HG03558 (cell line): Measurements from ENCODE around the gene UCHL3.
"Not testable (repeated sequence)": the region's sequence is repeated elsewhere in the genome, so short reads cannot be mapped to it uniquely, and the experiment has no call there.

Experiments used
- ATAC-seq: cut with Tn5 transposase; IDR thresholded peaks from one replicate; pipeline ENCODE4 v1.9.1; 2021; ENCODE audit warnings: moderate number of reproducible peaks; ENCODE audit not compliant: unreplicated experiment; ENCODE audit errors: extremely low read depth

The UCHL3 gene

GRCh38 chr13:75545386-75545785 is 4.2 kb upstream of the UCHL3 start:
- not testable (repeated sequence) for ATAC-seq

- no peak for ATAC-seq
Observed at GRCh38 chr13:75547917-75548316, 1.7 kb upstream of the UCHL3 start.

GRCh38 chr13:75550159-75550567 is 572 bp downstream of the UCHL3 start:
- ATAC-seq = no peak

- ATAC-seq = no peak
Observed at GRCh38 chr13:75554464-75554863, 4.9 kb downstream of the UCHL3 start.

GRCh38 chr13:75554981-75555380 is 5.4 kb downstream of the UCHL3 start:
- no peak for ATAC-seq

GRCh38 chr13:75555836-75556235 is 6.2 kb downstream of the UCHL3 start:
- no peak for ATAC-seq

- ATAC-seq = no peak
Observed at GRCh38 chr13:75556961-75557360, 7.4 kb downstream of the UCHL3 start.

- ATAC-seq = no peak
Observed at GRCh38 chr13:75558145-75558840, 8.7 kb downstream of the UCHL3 start.

- no peak for ATAC-seq
Observed at GRCh38 chr13:75566658-75567057, 17.1 kb downstream of the UCHL3 start.

- no peak for ATAC-seq
Observed at GRCh38 chr13:75569576-75569975, 20.0 kb downstream of the UCHL3 start.

- peak; percentile 65 for ATAC-seq
Observed at GRCh38 chr13:75579529-75579928, 29.9 kb downstream of the UCHL3 start.

GRCh38 chr13:75581874-75582640 is 32.5 kb downstream of the UCHL3 start:
- ATAC-seq = no peak

GRCh38 chr13:75583091-75583490 is 33.5 kb downstream of the UCHL3 start:
- no peak for ATAC-seq

GRCh38 chr13:75585153-75585552 is 35.6 kb downstream of the UCHL3 start:
- no peak for ATAC-seq

- no peak for ATAC-seq
Observed at GRCh38 chr13:75587679-75588078, 38.1 kb downstream of the UCHL3 start.

- no peak for ATAC-seq
Observed at GRCh38 chr13:75596657-75597182, 47.1 kb downstream of the UCHL3 start.

GRCh38 chr13:75600371-75600770 is 50.8 kb downstream of the UCHL3 start:
- ATAC-seq = no peak

- no peak for ATAC-seq
Observed at GRCh38 chr13:75603038-75603437, 53.4 kb downstream of the UCHL3 start.

- ATAC-seq = no peak
Observed at GRCh38 chr13:75607447-75607846, 57.9 kb downstream of the UCHL3 start.

GRCh38 chr13:75610466-75610865 is 60.9 kb downstream of the UCHL3 start:
- no peak for ATAC-seq

GRCh38 chr13:75612354-75612753 is 62.8 kb downstream of the UCHL3 start:
- no peak for ATAC-seq

GRCh38 chr13:75617230-75617629 is 67.6 kb downstream of the UCHL3 start:
- ATAC-seq = no peak
